AG09309 (cell line): ENCODE data around the gene STAM.

ENCODE experiments used
- DNase-seq: peaks from one replicate; pipeline ENCODE4 v3.0.0-alpha.2; 2010; ENCODE audit warnings: low read depth
- H3K4me3 ChIP-seq: 2 replicates; pipeline ENCODE4 v1.5.1; 2011; ENCODE audit warnings: mild to moderate bottlenecking, low read depth, low read length, moderate library complexity; ENCODE audit not compliant: control insufficient read depth
- CTCF ChIP-seq: IDR thresholded peaks from 2 replicates; pipeline ENCODE4 v1.5.1; 2011; ENCODE audit warnings: mild to moderate bottlenecking, low read depth, low read length, inconsistent platforms; ENCODE audit not compliant: insufficient read depth, control insufficient read depth; ENCODE audit errors: missing control alignments

The STAM gene

GRCh38 chr10:17607603-17608332, 36.2 kb upstream of the STAM start:
- no peak for DNase-seq
- no peak overlapping the region for H3K4me3 ChIP-seq
- peak; percentile 78 for TF ChIP-seq CTCF

GRCh38 chr10:17609523-17610079, 34.4 kb upstream of the STAM start:
- no peak for DNase-seq
- no peak overlapping the region for H3K4me3 ChIP-seq
- TF ChIP-seq CTCF: no peak

- peak overlapping the region; percentile 69 for H3K4me3 ChIP-seq
- DNase-seq: no peak
- TF ChIP-seq CTCF: no peak
Measured at GRCh38 chr10:17616403-17617030, 27.4 kb upstream of the STAM start.

- H3K4me3 ChIP-seq: peak within 1 kb of the TSS; percentile 69
- no peak for DNase-seq
- TF ChIP-seq CTCF: peak; percentile 27
Measured at GRCh38 chr10:17617031-17617911, 26.7 kb upstream of the STAM start, which contains the start of gene HACD1. Gene HACD1 (minus strand): TSS chr10:17617374. CDS start chr10:17617339, 35 bp downstream.

GRCh38 chr10:17622061-17622460, 21.9 kb upstream of the STAM start:
- no peak overlapping the region for H3K4me3 ChIP-seq
- no peak for DNase-seq
- no peak for TF ChIP-seq CTCF

GRCh38 chr10:17624996-17625395, 19.0 kb upstream of the STAM start:
- H3K4me3 ChIP-seq: no peak overlapping the region
- no peak for TF ChIP-seq CTCF
- DNase-seq: no peak
